BE2C (cell line): ENCODE data around the gene PLPPR3.

ENCODE experiments used
- DNase-seq: peaks from one replicate; pipeline ENCODE4 v3.0.0-alpha.2; 2020
- H3K27me3 ChIP-seq: fragments of 250-450 bp; sonication (Bioruptor Pico); 2 replicates; pipeline ENCODE4 v1.5.1; 2020; ENCODE audit warnings: mild to moderate bottlenecking
- H3K36me3 ChIP-seq: fragments of 250-450 bp; sonication (Bioruptor Pico); 2 replicates; pipeline ENCODE4 v1.5.1; 2020; ENCODE audit warnings: mild to moderate bottlenecking
- H3K4me1 ChIP-seq: fragments of 250-450 bp; sonication (Bioruptor Pico); 2 replicates; pipeline ENCODE4 v1.5.1; 2020
- H3K4me3 ChIP-seq: 2 replicates; pipeline ENCODE4 v1.5.1; 2011; ENCODE audit warnings: low read depth, low read length
- H3K9me3 ChIP-seq: fragments of 250-450 bp; sonication (Bioruptor Pico); 2 replicates; pipeline ENCODE4 v1.5.1; 2020
- CTCF ChIP-seq: IDR thresholded peaks from 2 replicates; pipeline ENCODE4 v1.5.1; 2012; ENCODE audit warnings: mild to moderate bottlenecking, low read depth, low read length

PLPPR3 gene

DNA sequence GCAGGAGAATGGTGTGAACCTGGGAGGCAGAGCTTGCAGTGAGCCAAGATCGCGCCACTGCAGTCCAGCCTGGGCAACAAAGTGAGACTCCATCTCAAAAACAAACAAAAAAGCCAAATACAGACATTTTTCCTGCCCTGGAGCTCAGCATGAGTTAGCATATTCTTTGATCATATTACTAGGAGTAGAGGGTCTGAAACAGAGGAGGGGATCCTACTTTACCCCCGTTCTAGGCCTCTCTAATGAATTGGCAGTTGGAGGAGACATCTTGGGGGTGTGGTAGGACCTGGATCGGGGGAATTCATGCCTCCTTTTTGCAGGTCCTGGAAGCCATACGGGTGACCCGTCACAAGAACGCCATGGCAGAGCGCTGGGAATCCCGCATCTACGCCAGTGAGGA is 58.6 kb downstream of the PLPPR3 start:
- Histone ChIP-seq H3K4me1 (no peaks in the 10 kb centered on the region), H3K9me3 (no peaks in the 10 kb centered on the region; the same call in 1 of the 2 replicates), H3K27me3 (no peaks in the 10 kb centered on the region), H3K36me3 (no peaks in the 10 kb centered on the region), H3K4me3 (no peak overlapping the region)
- DNase-seq = no peak
- TF ChIP-seq CTCF = no peak
